Thoracic aorta (tissue), 2 donors: ENCODE data around the gene MAGI1. TPM values are rescaled to one million over a fixed set of nuclear protein-coding genes. Genes with fewer than 3 reads are reported as not detected.

Experiments
- ATAC-seq: fragments of 150-250 bp; one replicate; pipeline ENCODE4 v1.8.0; 2017; ENCODE audit warnings: low read depth; ENCODE audit not compliant: insufficient number of reproducible peaks, low FRiP score
- DNase-seq: peaks from one replicate; pipeline ENCODE4 v3.0.0-alpha.2; 2020; ENCODE audit warnings: low spot score
- H3K27ac ChIP-seq, 2 donors: fragments of 200-600 bp; sonication (generic); 1 replicate in 1 of 2; 2 replicates in 1 of 2; pipeline ENCODE4 v1.5.1; 2016; ENCODE audit warnings: mild to moderate bottlenecking in 2 of 2, moderate library complexity in 2 of 2
- H3K27me3 ChIP-seq: fragments of 200-600 bp; sonication (generic); replicated peaks from 2 replicates; pipeline ENCODE4 v1.6.0; 2016; ENCODE audit warnings: mild to moderate bottlenecking; ENCODE audit not compliant: insufficient read depth
- H3K36me3 ChIP-seq: fragments of 200-600 bp; sonication (generic); one replicate; pipeline ENCODE4 v1.5.1; 2016
- H3K4me1 ChIP-seq, 2 donors: fragments of 200-600 bp; sonication (generic); 1 replicate in 1 of 2; 2 replicates in 1 of 2; pipeline versions ENCODE4 v1.5.1 to v1.6.0; 2016; ENCODE audit warnings: low read depth in 2 of 2, mild to moderate bottlenecking in 1 of 2; ENCODE audit not compliant: control insufficient read depth in 1 of 2
- H3K4me3 ChIP-seq: fragments of 200-600 bp; sonication (generic); 2 replicates; pipeline ENCODE4 v1.5.1; 2016; ENCODE audit warnings: mild to moderate bottlenecking
- H3K9me3 ChIP-seq: fragments of 200-600 bp; sonication (generic); 2 replicates; pipeline ENCODE4 v1.5.1; 2016
- CTCF ChIP-seq: fragments of 200-600 bp; sonication (generic); IDR thresholded peaks from one replicate; pipeline ENCODE4 v1.5.1; 2019; ENCODE audit warnings: antibody characterized with exemption
- total RNA-seq, 2 donors: library from RNA; depleted of rRNA; stranded (reverse); fragments of >200 nt; gene quantifications; one replicate each; pipeline versions ENCODE4 v1.1.0 to v1.2.3, GENCODE V29; 2016

MAGI1 gene
- total RNA-seq, 2 donors from 2014 or later: 48.2 to 88.5 TPM

- ATAC-seq: no peak
- Histone ChIP-seq H3K27me3 (no peaks in the 10 kb centered on the region), H3K4me1 (peaks cover 10 to 28% of the 10 kb centered on the region in 2 donors), H3K9me3 (no peaks in the 10 kb centered on the region), H3K27ac (no peak overlapping the region), H3K4me3 (no peak overlapping the region), H3K36me3 (no peaks in the 10 kb centered on the region)
- no peak for DNase-seq
- no peak for TF ChIP-seq CTCF
Measured at GRCh38 chr3:66012711-66013110, 26.0 kb downstream of the MAGI1 start.

GRCh38 chr3:66010739-66011655 lies 27.7 kb downstream of the MAGI1 start:
- no peaks in the 10 kb centered on the region for H3K36me3 ChIP-seq
- TF ChIP-seq CTCF: no peak
- H3K9me3 ChIP-seq: no peaks in the 10 kb centered on the region
- H3K4me3 ChIP-seq: no peak overlapping the region
- no peak overlapping the region for H3K27ac ChIP-seq
- ATAC-seq (no peak), DNase-seq (no peak)
- no peaks in the 10 kb centered on the region for H3K27me3 ChIP-seq
- peaks cover 10 to 23% of the 10 kb centered on the region in 2 donors for H3K4me1 ChIP-seq

- no peak for TF ChIP-seq CTCF
- Histone ChIP-seq H3K4me1 (peaks cover 10 to 19% of the 10 kb centered on the region in 2 donors), H3K9me3 (no peaks in the 10 kb centered on the region), H3K27me3 (no peaks in the 10 kb centered on the region), H3K36me3 (no peaks in the 10 kb centered on the region), H3K27ac (no peak overlapping the region), H3K4me3 (no peak overlapping the region)
- ATAC-seq (no peak), DNase-seq (no peak)
Measured at GRCh38 chr3:66010348-66010738, 28.4 kb downstream of the MAGI1 start.

GRCh38 chr3:66004244-66004643 lies 34.5 kb downstream of the MAGI1 start:
- no peak for TF ChIP-seq CTCF
- Histone ChIP-seq H3K4me1 (peaks cover 0 to 7% of the 10 kb centered on the region in 2 donors), H3K9me3 (no peaks in the 10 kb centered on the region), H3K4me3 (no peak overlapping the region), H3K36me3 (no peaks in the 10 kb centered on the region), H3K27me3 (no peaks in the 10 kb centered on the region), H3K27ac (no peak overlapping the region)
- DNase-seq: no peak
- ATAC-seq: no peak

- no peaks in the 10 kb centered on the region for H3K36me3 ChIP-seq
- H3K9me3 ChIP-seq: no peaks in the 10 kb centered on the region
- no peak for ATAC-seq
- no peak for DNase-seq
- no peak overlapping the region for H3K4me3 ChIP-seq
- H3K27ac ChIP-seq: no peak overlapping the region
- H3K27me3 ChIP-seq: no peaks in the 10 kb centered on the region
- no peak for TF ChIP-seq CTCF
- peaks cover 6 to 16% of the 10 kb centered on the region in 2 donors for H3K4me1 ChIP-seq
Measured at GRCh38 chr3:66001626-66002025, 37.1 kb downstream of the MAGI1 start.
